SK-N-SH treated with all-trans-retinoic acid at 6 μM for 48 hours (cell line): ENCODE measurements around the gene ZNF506.
"Not testable (repeated sequence)": the region's sequence is repeated elsewhere in the genome, so short reads cannot be mapped to it uniquely, and the experiment has no call there.

ENCODE experiments used
- ATAC-seq: fragments of 200-7000 bp; cut with Tn5 transposase; 3 replicates; pipeline ENCODE4 v1.9.1; 2020; ENCODE audit warnings: mild to moderate bottlenecking, moderate library complexity
- ARNTL ChIP-seq: fragments of 450-650 bp; formaldehyde crosslinking; IDR thresholded peaks from 2 replicates; pipeline ENCODE4 v1.5.0; 2020; ENCODE audit warnings: low read depth, mild to moderate bottlenecking, moderate library complexity, borderline replicate concordance
- BACH2 ChIP-seq: fragments of 250-450 bp; sonication (Bioruptor Pico); IDR thresholded peaks from 2 replicates; pipeline ENCODE4 v1.9.0; 2021; ENCODE audit warnings: mild to moderate bottlenecking, borderline replicate concordance
- CSDC2 ChIP-seq: fragments of 250-450 bp; sonication (Bioruptor Pico); IDR thresholded peaks from 2 replicates; pipeline ENCODE4 v1.5.0; 2020; ENCODE audit warnings: mild to moderate bottlenecking, moderate library complexity
- ESRRG ChIP-seq: fragments of 250-450 bp; sonication (Bioruptor Pico); IDR thresholded peaks from 2 replicates; pipeline ENCODE4 v1.6.1; 2021; ENCODE audit warnings: mild to moderate bottlenecking
- GLIS3 ChIP-seq: fragments of 250-450 bp; sonication (Bioruptor Pico); IDR thresholded peaks from 2 replicates; pipeline ENCODE4 v1.5.0; 2020; ENCODE audit warnings: mild to moderate bottlenecking, moderate library complexity
- ISL1 ChIP-seq: fragments of 250-450 bp; sonication (Bioruptor Pico); IDR thresholded peaks from 2 replicates; pipeline ENCODE4 v2.1.2; 2022; ENCODE audit warnings: mild to moderate bottlenecking, moderate library complexity
- OSR1 ChIP-seq: fragments of 250-450 bp; sonication (Bioruptor Pico); IDR thresholded peaks from 2 replicates; pipeline ENCODE4 v1.8.0; 2022; ENCODE audit warnings: moderate library complexity, mild to moderate bottlenecking, inconsistent platforms
- PPARA ChIP-seq: fragments of 250-450 bp; sonication (Bioruptor Pico); IDR thresholded peaks from 2 replicates; pipeline ENCODE4 v1.5.0; 2020; ENCODE audit warnings: mild to moderate bottlenecking, borderline replicate concordance
- RARB ChIP-seq: fragments of 250-450 bp; sonication (Bioruptor Pico); IDR thresholded peaks from 2 replicates; pipeline ENCODE4 v1.8.0; 2021; ENCODE audit warnings: mild to moderate bottlenecking, moderate library complexity
- SNAI2 ChIP-seq: fragments of 250-450 bp; sonication (Bioruptor Pico); IDR thresholded peaks from 2 replicates; pipeline ENCODE4 v1.5.0; 2020; ENCODE audit warnings: mild to moderate bottlenecking, moderate library complexity
- TCF4 ChIP-seq: fragments of 250-450 bp; sonication (Bioruptor Pico); IDR thresholded peaks from 2 replicates; pipeline ENCODE4 v1.8.0; 2021; ENCODE audit warnings: mild to moderate bottlenecking, moderate library complexity, borderline replicate concordance
- TOX ChIP-seq: fragments of 250-450 bp; sonication (Bioruptor Pico); IDR thresholded peaks from 2 replicates; pipeline ENCODE4 v1.8.0; 2021; ENCODE audit warnings: mild to moderate bottlenecking, moderate library complexity, borderline replicate concordance
- ZC3H10 ChIP-seq: fragments of 250-450 bp; sonication (Bioruptor Pico); IDR thresholded peaks from 2 replicates; pipeline ENCODE4 v1.5.1; 2021; ENCODE audit warnings: mild to moderate bottlenecking, moderate library complexity
- ZFP30 ChIP-seq: fragments of 450-650 bp; formaldehyde crosslinking; IDR thresholded peaks from 2 replicates; pipeline ENCODE4 v1.5.0; 2022; ENCODE audit warnings: mild to moderate bottlenecking, moderate library complexity
- ZNF565 ChIP-seq: fragments of 450-650 bp; formaldehyde crosslinking; conservative IDR thresholded peaks from 2 replicates; pipeline ENCODE4 v1.5.0; 2020; ENCODE audit warnings: low read depth, mild to moderate bottlenecking, moderate library complexity
- ZNF70 ChIP-seq: fragments of 450-650 bp; formaldehyde crosslinking; IDR thresholded peaks from 2 replicates; pipeline ENCODE4 v1.5.0; 2020; ENCODE audit warnings: mild to moderate bottlenecking, moderate library complexity
- TF ChIP-seq, protein P1 (sequence below): fragments of 250-450 bp; sonication (Bioruptor Pico); IDR thresholded peaks from 2 replicates; pipeline ENCODE4 v1.8.0; 2020; ENCODE audit warnings: mild to moderate bottlenecking, moderate library complexity, borderline replicate concordance
- TF ChIP-seq, protein P2 (sequence below): fragments of 250-450 bp; sonication (Bioruptor Pico); IDR thresholded peaks from 2 replicates; pipeline ENCODE4 v1.8.0; 2021; ENCODE audit warnings: low read depth, mild to moderate bottlenecking, moderate library complexity, borderline replicate concordance
- TF ChIP-seq, protein P3 (sequence below): fragments of 250-450 bp; sonication (Bioruptor Pico); IDR thresholded peaks from 2 replicates; pipeline ENCODE4 v1.5.1; 2021; ENCODE audit warnings: mild to moderate bottlenecking, moderate library complexity
- TF ChIP-seq, protein P4 (sequence below): fragments of 250-450 bp; sonication (Bioruptor Pico); IDR thresholded peaks from 2 replicates; pipeline ENCODE4 v1.5.1; 2020; ENCODE audit warnings: low read depth, mild to moderate bottlenecking, moderate library complexity
- TF ChIP-seq, protein P5 (sequence below): fragments of 250-450 bp; sonication (Bioruptor Pico); IDR thresholded peaks from 2 replicates; pipeline ENCODE4 v1.5.0; 2020; ENCODE audit warnings: mild to moderate bottlenecking, moderate library complexity

Gene ZNF506

DNA sequence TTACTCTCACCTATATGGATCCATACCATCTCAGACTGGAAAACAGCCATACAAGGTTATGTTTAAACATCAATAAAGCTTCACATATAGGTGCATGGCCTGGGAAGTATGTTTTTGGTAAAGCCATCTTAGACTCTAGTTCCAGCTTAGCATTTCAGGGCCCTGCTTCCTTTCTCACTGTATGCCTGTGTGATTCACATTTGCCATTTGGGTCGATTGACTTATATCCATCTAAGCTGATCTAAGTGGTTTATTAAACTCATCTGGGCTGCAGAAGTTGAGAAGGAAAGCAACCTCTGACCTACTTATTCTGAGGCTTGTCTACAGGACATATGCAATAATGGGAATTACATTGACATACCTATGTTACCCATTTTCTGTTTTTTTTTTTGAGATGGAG lies 33.5 kb downstream of the ZNF506 start:
- ATAC-seq, result no peak
- no peak for TF ChIP-seq ZNF565 (CRISPR knock-in tag)

DNA sequence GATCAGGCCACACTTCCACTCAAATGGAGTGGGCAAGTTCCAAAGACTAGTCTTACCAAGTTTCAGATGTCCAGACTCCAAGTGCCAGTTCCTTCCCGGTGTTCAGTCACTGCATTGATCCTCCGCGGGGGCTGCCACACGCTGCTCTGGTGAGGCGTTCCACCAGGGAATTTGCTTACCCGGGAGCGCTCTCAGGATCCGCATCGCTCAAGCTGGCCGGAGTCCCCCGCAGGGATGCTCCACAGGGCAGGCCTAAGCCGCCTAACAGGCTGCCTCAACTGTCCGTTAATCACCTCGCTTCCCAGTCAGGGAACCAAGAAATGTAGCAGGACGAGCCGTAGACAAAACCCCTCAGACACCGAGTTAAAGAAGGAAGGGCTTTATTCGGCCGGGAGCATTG lies 36.1 kb downstream of the ZNF506 start:
- not testable (repeated sequence) for ATAC-seq

DNA sequence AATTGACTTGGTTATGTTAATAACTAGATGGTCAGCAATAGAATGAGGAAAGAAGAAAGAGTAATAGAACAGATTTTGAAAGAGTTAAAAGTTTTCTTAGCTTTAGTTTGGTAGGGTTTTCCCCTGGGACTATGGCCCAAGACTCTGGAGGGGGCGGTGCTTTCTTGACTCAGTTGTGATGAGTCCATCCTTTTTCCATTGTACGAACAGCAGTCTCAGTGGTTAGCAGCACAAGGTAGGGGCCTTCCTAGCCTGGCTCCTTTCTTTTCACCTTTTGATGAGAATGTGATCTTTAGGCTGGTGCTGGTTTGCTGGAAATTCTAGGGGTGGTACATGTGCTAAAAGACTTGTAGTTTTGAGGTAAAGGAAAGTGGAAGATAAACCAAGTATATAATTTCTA lies 38.8 kb downstream of the ZNF506 start:
- TF ChIP-seq ZNF70 (CRISPR knock-in tag) (no peak), SNAI2 (CRISPR knock-in tag) (no peak), ZFP30 (CRISPR knock-in tag) (no peak), ISL1 (CRISPR knock-in tag) (no peak), BACH2 (CRISPR knock-in tag) (no peak), TOX (no peak), ZC3H10 (no peak), CSDC2 (no peak), GLIS3 (CRISPR knock-in tag) (no peak), OSR1 (CRISPR knock-in tag) (no peak), TCF4 (no peak), ARNTL (CRISPR knock-in tag) (no peak), ESRRG (CRISPR knock-in tag) (no peak), PPARA (CRISPR knock-in tag) (no peak)
- TF ChIP-seq, protein P1, sequence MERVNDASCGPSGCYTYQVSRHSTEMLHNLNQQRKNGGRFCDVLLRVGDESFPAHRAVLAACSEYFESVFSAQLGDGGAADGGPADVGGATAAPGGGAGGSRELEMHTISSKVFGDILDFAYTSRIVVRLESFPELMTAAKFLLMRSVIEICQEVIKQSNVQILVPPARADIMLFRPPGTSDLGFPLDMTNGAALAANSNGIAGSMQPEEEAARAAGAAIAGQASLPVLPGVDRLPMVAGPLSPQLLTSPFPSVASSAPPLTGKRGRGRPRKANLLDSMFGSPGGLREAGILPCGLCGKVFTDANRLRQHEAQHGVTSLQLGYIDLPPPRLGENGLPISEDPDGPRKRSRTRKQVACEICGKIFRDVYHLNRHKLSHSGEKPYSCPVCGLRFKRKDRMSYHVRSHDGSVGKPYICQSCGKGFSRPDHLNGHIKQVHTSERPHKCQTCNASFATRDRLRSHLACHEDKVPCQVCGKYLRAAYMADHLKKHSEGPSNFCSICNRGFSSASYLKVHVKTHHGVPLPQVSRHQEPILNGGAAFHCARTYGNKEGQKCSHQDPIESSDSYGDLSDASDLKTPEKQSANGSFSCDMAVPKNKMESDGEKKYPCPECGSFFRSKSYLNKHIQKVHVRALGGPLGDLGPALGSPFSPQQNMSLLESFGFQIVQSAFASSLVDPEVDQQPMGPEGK, result no peak
- TF ChIP-seq, protein P2, sequence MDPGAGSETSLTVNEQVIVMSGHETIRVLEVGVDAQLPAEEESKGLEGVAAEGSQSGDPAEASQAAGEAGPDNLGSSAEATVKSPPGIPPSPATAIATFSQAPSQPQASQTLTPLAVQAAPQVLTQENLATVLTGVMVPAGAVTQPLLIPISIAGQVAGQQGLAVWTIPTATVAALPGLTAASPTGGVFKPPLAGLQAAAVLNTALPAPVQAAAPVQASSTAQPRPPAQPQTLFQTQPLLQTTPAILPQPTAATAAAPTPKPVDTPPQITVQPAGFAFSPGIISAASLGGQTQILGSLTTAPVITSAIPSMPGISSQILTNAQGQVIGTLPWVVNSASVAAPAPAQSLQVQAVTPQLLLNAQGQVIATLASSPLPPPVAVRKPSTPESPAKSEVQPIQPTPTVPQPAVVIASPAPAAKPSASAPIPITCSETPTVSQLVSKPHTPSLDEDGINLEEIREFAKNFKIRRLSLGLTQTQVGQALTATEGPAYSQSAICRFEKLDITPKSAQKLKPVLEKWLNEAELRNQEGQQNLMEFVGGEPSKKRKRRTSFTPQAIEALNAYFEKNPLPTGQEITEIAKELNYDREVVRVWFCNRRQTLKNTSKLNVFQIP (CRISPR knock-in tag), result no peak
- TF ChIP-seq, protein P3, sequence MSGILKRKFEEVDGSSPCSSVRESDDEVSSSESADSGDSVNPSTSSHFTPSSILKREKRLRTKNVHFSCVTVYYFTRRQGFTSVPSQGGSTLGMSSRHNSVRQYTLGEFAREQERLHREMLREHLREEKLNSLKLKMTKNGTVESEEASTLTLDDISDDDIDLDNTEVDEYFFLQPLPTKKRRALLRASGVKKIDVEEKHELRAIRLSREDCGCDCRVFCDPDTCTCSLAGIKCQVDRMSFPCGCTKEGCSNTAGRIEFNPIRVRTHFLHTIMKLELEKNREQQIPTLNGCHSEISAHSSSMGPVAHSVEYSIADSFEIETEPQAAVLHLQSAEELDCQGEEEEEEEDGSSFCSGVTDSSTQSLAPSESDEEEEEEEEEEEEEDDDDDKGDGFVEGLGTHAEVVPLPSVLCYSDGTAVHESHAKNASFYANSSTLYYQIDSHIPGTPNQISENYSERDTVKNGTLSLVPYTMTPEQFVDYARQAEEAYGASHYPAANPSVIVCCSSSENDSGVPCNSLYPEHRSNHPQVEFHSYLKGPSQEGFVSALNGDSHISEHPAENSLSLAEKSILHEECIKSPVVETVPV (CRISPR knock-in tag), result no peak
- TF ChIP-seq, protein P4, sequence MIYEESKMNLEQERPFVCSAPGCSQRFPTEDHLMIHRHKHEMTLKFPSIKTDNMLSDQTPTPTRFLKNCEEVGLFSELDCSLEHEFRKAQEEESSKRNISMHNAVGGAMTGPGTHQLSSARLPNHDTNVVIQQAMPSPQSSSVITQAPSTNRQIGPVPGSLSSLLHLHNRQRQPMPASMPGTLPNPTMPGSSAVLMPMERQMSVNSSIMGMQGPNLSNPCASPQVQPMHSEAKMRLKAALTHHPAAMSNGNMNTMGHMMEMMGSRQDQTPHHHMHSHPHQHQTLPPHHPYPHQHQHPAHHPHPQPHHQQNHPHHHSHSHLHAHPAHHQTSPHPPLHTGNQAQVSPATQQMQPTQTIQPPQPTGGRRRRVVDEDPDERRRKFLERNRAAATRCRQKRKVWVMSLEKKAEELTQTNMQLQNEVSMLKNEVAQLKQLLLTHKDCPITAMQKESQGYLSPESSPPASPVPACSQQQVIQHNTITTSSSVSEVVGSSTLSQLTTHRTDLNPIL (CRISPR knock-in tag), result no peak
- TF ChIP-seq, protein P5, sequence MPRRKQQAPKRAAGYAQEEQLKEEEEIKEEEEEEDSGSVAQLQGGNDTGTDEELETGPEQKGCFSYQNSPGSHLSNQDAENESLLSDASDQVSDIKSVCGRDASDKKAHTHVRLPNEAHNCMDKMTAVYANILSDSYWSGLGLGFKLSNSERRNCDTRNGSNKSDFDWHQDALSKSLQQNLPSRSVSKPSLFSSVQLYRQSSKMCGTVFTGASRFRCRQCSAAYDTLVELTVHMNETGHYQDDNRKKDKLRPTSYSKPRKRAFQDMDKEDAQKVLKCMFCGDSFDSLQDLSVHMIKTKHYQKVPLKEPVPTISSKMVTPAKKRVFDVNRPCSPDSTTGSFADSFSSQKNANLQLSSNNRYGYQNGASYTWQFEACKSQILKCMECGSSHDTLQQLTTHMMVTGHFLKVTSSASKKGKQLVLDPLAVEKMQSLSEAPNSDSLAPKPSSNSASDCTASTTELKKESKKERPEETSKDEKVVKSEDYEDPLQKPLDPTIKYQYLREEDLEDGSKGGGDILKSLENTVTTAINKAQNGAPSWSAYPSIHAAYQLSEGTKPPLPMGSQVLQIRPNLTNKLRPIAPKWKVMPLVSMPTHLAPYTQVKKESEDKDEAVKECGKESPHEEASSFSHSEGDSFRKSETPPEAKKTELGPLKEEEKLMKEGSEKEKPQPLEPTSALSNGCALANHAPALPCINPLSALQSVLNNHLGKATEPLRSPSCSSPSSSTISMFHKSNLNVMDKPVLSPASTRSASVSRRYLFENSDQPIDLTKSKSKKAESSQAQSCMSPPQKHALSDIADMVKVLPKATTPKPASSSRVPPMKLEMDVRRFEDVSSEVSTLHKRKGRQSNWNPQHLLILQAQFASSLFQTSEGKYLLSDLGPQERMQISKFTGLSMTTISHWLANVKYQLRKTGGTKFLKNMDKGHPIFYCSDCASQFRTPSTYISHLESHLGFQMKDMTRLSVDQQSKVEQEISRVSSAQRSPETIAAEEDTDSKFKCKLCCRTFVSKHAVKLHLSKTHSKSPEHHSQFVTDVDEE (CRISPR knock-in tag), result no peak
- no peak for ATAC-seq

DNA sequence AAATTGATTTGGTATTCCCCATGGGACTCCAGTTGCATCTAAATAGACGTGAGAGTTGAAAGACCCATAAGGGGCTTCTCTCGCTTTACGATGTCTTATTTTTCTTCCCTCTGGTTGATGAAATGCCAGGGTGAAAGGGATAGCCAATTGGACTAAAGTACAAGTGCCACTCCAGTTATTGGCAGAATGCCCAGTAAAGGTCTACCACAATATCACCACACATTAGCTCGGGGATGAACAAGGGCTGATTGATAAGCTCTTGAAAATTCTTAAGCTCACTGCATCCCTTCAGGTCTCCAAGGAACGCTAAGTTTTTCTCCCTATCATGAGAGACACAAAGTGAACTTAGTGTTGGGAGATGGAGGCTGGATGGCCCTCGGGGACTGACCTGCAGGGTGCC lies 39.8 kb downstream of the ZNF506 start:
- not testable (repeated sequence) for ATAC-seq

DNA sequence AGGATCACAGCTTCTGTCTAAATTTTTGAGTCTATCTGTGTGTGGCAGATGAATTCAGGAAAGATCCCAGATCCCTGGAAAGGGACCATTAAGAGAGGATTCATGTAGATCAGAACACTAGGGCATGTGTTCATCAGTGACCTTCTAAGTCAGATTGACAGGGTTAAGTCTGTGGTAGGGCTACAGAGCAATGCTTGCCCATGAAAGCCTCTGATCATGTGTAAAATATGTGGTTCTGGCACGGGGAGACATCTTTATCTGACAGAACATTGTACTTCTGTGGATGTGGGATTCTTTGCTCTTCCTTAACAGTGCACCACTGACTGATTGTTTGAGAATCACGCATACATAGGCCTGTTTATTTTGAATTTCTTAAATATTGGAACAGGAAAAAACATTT lies 42.9 kb downstream of the ZNF506 start:
- ATAC-seq, result no peak
- TF ChIP-seq, protein P3 (CRISPR knock-in tag), result no peak
- TF ChIP-seq RARB (no peak), ESRRG (CRISPR knock-in tag) (no peak), ZNF565 (CRISPR knock-in tag) (no peak), GLIS3 (CRISPR knock-in tag) (no peak)
